ENCODE measurements around the gene STK11.

DNA sequence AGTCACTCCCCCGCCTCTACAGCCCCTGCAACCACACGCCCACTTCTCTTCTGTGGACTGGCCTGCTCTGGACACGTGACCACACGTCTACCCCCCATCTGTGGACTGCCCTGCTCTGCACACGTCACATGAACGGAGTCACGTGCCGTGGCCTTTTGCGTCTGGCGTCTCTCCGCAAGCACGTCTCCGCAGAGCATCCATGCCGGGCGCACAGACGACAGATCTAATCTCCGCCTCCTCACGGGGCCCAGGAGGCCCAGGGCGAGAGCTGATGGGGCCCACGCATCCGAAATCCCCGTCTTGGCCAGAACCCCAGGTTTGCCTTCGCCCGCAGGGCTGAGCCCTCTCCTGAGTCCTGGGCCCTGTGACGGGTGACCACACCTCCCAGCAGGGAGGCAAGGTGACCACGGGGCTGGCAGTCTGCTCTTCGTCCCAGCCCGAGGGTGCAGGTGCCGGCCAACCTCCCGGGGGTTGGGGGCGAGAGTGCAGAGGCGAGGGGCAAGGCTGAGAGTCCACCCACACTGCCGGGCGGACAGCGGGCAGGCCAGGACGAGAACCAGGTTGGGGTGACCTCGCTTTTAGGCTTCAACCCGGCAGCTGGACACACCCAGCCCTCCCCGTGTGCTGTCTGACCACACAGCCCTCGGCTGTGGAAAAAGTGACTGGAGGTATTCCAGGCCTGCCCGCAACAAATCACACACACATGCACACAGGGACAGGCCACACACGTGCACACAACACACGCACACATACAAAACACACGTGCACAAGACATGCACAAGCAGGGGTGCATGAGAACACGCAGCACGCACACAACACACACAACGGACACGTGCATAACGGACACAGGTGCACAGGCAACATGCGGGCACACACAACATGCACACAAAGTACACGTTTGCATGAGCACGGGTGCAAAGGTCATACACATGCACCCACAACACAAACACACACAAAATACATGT lies 35.4 kb upstream of the STK11 start:
- TF ChIP-seq CTCF (IDR thresholded peaks at IDR 0.05) = no peak
- no peak for TF ChIP-seq POLR2A (IDR thresholded peaks at IDR 0.05)
